ENCODE measurements around the gene HEPN1.

DNA sequence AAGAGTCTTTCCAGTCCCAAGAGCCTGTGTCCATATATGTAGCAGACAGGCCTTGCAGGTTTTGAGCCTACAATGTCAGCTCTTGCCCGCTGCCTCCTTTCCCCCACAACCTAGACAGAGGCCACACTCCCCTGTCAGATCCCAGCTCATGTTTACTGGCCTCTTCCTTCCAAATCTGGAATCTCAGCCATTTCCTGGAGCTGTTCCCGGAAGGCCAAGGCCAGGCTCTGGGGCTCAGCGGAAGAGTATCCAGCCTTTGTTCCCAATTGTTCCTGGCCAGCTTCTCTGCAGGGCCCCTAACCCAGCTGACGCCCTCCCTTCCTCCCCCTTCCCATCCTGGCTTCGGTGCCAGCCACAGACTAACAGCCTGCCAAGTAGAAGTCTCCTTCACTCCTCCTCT lies 20.3 kb upstream of the HEPN1 start:
- no peak for TF ChIP-seq CTCF (IDR thresholded peaks at IDR 0.05; ENCODE audit: low read depth, low read length, poor library complexity, severe bottlenecking)
- no peak for TF ChIP-seq EZH2phosphoT487 (IDR thresholded peaks at IDR 0.05; ENCODE audit: borderline replicate concordance, low read length)

All from DOHH2 (cell line).